WTC11 (cell line): ENCODE measurements around the gene GATM. TPM values are rescaled to one million over a fixed set of nuclear protein-coding genes. Genes with fewer than 3 reads are reported as not detected.

Source experiments
- CREB1 ChIP-seq: sonication (generic); formaldehyde crosslinking; IDR thresholded peaks from 2 replicates; pipeline ENCODE4 v1.8.0; 2023; ENCODE audit warnings: mild to moderate bottlenecking, missing genetic modification reagents
- CREM ChIP-seq: sonication (generic); formaldehyde crosslinking; IDR thresholded peaks from 2 replicates; pipeline ENCODE4 v1.8.1; 2022; ENCODE audit warnings: mild to moderate bottlenecking, missing genetic modification reagents, moderate library complexity
- EMX1 ChIP-seq: fragments of 250-450 bp; sonication (Bioruptor Pico); IDR thresholded peaks from 2 replicates; pipeline ENCODE4 v1.8.0; 2021; ENCODE audit warnings: mild to moderate bottlenecking
- FOXP1 ChIP-seq: sonication (generic); formaldehyde crosslinking; IDR thresholded peaks from 2 replicates; pipeline ENCODE4 v1.8.0; 2022; ENCODE audit warnings: missing genetic modification reagents, mild to moderate bottlenecking, moderate library complexity, borderline replicate concordance
- NFATC4 ChIP-seq: fragments of 250-450 bp; sonication (Bioruptor Pico); IDR thresholded peaks from 2 replicates; pipeline ENCODE4 v1.9.0; 2021; ENCODE audit warnings: mild to moderate bottlenecking
- NR2C2 ChIP-seq: sonication (generic); formaldehyde crosslinking; IDR thresholded peaks from 2 replicates; pipeline ENCODE4 v1.8.0; 2022; ENCODE audit warnings: mild to moderate bottlenecking, missing genetic modification reagents
- NR3C1 ChIP-seq: sonication (generic); formaldehyde crosslinking; conservative IDR thresholded peaks from 2 replicates; pipeline ENCODE4 v1.8.1; 2023; ENCODE audit warnings: low read depth, mild to moderate bottlenecking, missing genetic modification reagents
- SOX15 ChIP-seq: fragments of 250-450 bp; sonication (Bioruptor Pico); IDR thresholded peaks from 2 replicates; pipeline ENCODE4 v1.9.0; 2021; ENCODE audit warnings: mild to moderate bottlenecking
- ZNF138 ChIP-seq: sonication (generic); formaldehyde crosslinking; conservative IDR thresholded peaks from 2 replicates; pipeline ENCODE4 v1.8.1; 2022; ENCODE audit warnings: mild to moderate bottlenecking, moderate library complexity, missing genetic modification reagents
- ZNF423 ChIP-seq: fragments of 250-450 bp; sonication (Bioruptor Pico); IDR thresholded peaks from 2 replicates; pipeline ENCODE4 v2.1.2; 2022; ENCODE audit warnings: mild to moderate bottlenecking, moderate library complexity
- total RNA-seq: library from RNA; stranded (reverse); gene quantifications from 3 replicates; pipeline ENCODE4 v1.2.3, GENCODE V29; 2021
- TF ChIP-seq, protein P1 (sequence below): fragments of 250-450 bp; sonication (Bioruptor Pico); IDR thresholded peaks from 2 replicates; pipeline ENCODE4 v1.9.0; 2021; ENCODE audit warnings: mild to moderate bottlenecking
- TF ChIP-seq, protein P2 (sequence below): sonication (generic); formaldehyde crosslinking; IDR thresholded peaks from 2 replicates; pipeline ENCODE4 v1.8.0; 2022; ENCODE audit warnings: mild to moderate bottlenecking, missing genetic modification reagents
- TF ChIP-seq, protein P3 (sequence below): sonication (generic); formaldehyde crosslinking; IDR thresholded peaks from 2 replicates; pipeline ENCODE4 v1.8.0; 2023; ENCODE audit warnings: missing genetic modification reagents
- TF ChIP-seq, protein P4 (sequence below): sonication (generic); formaldehyde crosslinking; IDR thresholded peaks from 2 replicates; pipeline ENCODE4 v1.8.1; 2023; ENCODE audit warnings: mild to moderate bottlenecking, moderate library complexity, missing genetic modification reagents
- TF ChIP-seq, protein P5 (sequence below): sonication (generic); formaldehyde crosslinking; IDR thresholded peaks from 2 replicates; pipeline ENCODE4 v1.8.0; 2022; ENCODE audit warnings: mild to moderate bottlenecking, missing genetic modification reagents
- TF ChIP-seq, protein P6 (sequence below): sonication (generic); formaldehyde crosslinking; IDR thresholded peaks from 2 replicates; pipeline ENCODE4 v1.8.1; 2022; ENCODE audit warnings: low read depth, missing genetic modification reagents, borderline replicate concordance
- TF ChIP-seq, protein P7 (sequence below): sonication (generic); formaldehyde crosslinking; IDR thresholded peaks from 2 replicates; pipeline ENCODE4 v1.8.0; 2022; ENCODE audit warnings: mild to moderate bottlenecking, missing genetic modification reagents
- TF ChIP-seq, protein P8 (sequence below): sonication (generic); formaldehyde crosslinking; IDR thresholded peaks from 2 replicates; pipeline ENCODE4 v1.8.1; 2023; ENCODE audit warnings: mild to moderate bottlenecking, missing genetic modification reagents, moderate library complexity
- TF ChIP-seq, protein P9 (sequence below): sonication (generic); formaldehyde crosslinking; IDR thresholded peaks from 2 replicates; pipeline ENCODE4 v1.8.1; 2022; ENCODE audit warnings: low read depth, mild to moderate bottlenecking, moderate library complexity, missing genetic modification reagents, borderline replicate concordance

The GATM gene
- total RNA-seq, 1 experiment from 2014 or later = 10.1 TPM

DNA sequence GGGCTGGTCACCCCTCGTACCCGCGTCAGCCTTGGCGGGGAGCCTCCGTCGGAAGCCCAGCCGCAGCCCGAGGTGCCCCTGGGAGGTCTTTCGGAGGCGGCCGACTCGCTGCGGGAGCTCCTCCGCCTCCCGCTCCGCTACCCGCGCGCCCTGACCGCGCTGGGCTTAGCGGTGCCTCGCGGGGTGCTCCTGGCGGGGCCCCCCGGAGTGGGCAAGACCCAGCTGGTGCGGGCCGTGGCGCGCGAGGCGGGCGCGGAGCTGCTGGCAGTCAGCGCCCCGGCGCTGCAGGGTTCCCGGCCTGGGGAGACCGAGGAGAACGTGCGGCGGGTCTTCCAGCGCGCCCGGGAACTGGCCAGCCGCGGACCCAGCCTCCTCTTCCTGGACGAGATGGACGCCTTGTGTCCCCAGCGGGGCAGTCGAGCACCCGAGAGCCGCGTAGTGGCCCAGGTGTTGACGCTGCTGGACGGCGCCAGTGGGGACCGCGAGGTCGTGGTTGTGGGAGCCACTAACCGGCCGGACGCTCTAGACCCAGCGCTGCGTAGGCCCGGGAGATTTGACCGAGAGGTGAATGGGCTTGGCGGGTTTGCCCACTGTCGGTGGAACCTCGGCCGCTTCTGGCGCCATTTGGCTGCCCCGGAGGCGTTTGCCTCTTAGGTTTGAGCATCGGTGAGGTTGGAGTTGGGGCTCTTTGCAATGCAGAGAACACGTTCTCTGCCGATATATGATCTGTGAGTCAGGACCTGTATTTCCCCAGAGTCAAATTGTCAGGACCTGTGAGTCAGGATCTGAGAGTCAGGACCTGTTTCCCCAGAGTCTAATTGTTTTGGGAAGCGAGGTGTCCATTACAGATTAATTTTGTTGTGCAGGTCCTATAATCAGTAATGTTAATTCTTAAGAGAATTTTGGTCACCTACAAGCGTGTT lies 24.9 kb upstream of the GATM start (continued):
- TF ChIP-seq, protein P1, sequence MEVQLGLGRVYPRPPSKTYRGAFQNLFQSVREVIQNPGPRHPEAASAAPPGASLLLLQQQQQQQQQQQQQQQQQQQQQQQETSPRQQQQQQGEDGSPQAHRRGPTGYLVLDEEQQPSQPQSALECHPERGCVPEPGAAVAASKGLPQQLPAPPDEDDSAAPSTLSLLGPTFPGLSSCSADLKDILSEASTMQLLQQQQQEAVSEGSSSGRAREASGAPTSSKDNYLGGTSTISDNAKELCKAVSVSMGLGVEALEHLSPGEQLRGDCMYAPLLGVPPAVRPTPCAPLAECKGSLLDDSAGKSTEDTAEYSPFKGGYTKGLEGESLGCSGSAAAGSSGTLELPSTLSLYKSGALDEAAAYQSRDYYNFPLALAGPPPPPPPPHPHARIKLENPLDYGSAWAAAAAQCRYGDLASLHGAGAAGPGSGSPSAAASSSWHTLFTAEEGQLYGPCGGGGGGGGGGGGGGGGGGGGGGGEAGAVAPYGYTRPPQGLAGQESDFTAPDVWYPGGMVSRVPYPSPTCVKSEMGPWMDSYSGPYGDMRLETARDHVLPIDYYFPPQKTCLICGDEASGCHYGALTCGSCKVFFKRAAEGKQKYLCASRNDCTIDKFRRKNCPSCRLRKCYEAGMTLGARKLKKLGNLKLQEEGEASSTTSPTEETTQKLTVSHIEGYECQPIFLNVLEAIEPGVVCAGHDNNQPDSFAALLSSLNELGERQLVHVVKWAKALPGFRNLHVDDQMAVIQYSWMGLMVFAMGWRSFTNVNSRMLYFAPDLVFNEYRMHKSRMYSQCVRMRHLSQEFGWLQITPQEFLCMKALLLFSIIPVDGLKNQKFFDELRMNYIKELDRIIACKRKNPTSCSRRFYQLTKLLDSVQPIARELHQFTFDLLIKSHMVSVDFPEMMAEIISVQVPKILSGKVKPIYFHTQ (CRISPR knock-in tag) = no peak
- TF ChIP-seq ZNF423 (CRISPR knock-in tag) (peak; percentile 57), NR2C2 (no peak), EMX1 (CRISPR knock-in tag) (no peak), FOXP1 (CRISPR knock-in tag) (no peak), CREB1 (0 out of 2 replicates have a peak, but pooled peaks have one; percentile 5), CREM (CRISPR knock-in tag) (no peak), NR3C1 (CRISPR knock-in tag) (no peak), NFATC4 (no peak), SOX15 (CRISPR knock-in tag) (no peak), ZNF138 (CRISPR knock-in tag) (no peak)
- TF ChIP-seq, protein P2, sequence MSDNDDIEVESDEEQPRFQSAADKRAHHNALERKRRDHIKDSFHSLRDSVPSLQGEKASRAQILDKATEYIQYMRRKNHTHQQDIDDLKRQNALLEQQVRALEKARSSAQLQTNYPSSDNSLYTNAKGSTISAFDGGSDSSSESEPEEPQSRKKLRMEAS (CRISPR knock-in tag) = 0 out of 2 replicates have a peak, but pooled peaks have one; percentile 35
- TF ChIP-seq, protein P3, sequence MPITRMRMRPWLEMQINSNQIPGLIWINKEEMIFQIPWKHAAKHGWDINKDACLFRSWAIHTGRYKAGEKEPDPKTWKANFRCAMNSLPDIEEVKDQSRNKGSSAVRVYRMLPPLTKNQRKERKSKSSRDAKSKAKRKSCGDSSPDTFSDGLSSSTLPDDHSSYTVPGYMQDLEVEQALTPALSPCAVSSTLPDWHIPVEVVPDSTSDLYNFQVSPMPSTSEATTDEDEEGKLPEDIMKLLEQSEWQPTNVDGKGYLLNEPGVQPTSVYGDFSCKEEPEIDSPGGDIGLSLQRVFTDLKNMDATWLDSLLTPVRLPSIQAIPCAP = no peak
- TF ChIP-seq, protein P4, sequence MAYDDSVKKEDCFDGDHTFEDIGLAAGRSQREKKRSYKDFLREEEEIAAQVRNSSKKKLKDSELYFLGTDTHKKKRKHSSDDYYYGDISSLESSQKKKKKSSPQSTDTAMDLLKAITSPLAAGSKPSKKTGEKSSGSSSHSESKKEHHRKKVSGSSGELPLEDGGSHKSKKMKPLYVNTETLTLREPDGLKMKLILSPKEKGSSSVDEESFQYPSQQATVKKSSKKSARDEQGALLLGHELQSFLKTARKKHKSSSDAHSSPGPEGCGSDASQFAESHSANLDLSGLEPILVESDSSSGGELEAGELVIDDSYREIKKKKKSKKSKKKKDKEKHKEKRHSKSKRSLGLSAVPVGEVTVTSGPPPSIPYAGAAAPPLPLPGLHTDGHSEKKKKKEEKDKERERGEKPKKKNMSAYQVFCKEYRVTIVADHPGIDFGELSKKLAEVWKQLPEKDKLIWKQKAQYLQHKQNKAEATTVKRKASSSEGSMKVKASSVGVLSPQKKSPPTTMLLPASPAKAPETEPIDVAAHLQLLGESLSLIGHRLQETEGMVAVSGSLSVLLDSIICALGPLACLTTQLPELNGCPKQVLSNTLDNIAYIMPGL (CRISPR knock-in tag) = peak; percentile 68; the same call in 1 of the 2 replicates
- TF ChIP-seq, protein P5, sequence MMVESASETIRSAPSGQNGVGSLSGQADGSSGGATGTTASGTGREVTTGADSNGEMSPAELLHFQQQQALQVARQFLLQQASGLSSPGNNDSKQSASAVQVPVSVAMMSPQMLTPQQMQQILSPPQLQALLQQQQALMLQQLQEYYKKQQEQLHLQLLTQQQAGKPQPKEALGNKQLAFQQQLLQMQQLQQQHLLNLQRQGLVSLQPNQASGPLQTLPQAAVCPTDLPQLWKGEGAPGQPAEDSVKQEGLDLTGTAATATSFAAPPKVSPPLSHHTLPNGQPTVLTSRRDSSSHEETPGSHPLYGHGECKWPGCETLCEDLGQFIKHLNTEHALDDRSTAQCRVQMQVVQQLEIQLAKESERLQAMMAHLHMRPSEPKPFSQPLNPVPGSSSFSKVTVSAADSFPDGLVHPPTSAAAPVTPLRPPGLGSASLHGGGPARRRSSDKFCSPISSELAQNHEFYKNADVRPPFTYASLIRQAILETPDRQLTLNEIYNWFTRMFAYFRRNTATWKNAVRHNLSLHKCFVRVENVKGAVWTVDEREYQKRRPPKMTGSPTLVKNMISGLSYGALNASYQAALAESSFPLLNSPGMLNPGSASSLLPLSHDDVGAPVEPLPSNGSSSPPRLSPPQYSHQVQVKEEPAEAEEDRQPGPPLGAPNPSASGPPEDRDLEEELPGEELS (CRISPR knock-in tag) = no peak
- TF ChIP-seq, protein P6, sequence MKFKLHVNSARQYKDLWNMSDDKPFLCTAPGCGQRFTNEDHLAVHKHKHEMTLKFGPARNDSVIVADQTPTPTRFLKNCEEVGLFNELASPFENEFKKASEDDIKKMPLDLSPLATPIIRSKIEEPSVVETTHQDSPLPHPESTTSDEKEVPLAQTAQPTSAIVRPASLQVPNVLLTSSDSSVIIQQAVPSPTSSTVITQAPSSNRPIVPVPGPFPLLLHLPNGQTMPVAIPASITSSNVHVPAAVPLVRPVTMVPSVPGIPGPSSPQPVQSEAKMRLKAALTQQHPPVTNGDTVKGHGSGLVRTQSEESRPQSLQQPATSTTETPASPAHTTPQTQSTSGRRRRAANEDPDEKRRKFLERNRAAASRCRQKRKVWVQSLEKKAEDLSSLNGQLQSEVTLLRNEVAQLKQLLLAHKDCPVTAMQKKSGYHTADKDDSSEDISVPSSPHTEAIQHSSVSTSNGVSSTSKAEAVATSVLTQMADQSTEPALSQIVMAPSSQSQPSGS (CRISPR knock-in tag) = no peak
- TF ChIP-seq, protein P7, sequence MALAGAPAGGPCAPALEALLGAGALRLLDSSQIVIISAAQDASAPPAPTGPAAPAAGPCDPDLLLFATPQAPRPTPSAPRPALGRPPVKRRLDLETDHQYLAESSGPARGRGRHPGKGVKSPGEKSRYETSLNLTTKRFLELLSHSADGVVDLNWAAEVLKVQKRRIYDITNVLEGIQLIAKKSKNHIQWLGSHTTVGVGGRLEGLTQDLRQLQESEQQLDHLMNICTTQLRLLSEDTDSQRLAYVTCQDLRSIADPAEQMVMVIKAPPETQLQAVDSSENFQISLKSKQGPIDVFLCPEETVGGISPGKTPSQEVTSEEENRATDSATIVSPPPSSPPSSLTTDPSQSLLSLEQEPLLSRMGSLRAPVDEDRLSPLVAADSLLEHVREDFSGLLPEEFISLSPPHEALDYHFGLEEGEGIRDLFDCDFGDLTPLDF (CRISPR knock-in tag) = 0 out of 2 replicates have a peak, but pooled peaks have one; percentile 38
- TF ChIP-seq, protein P8, sequence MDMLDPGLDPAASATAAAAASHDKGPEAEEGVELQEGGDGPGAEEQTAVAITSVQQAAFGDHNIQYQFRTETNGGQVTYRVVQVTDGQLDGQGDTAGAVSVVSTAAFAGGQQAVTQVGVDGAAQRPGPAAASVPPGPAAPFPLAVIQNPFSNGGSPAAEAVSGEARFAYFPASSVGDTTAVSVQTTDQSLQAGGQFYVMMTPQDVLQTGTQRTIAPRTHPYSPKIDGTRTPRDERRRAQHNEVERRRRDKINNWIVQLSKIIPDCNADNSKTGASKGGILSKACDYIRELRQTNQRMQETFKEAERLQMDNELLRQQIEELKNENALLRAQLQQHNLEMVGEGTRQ = no peak
- TF ChIP-seq, protein P9, sequence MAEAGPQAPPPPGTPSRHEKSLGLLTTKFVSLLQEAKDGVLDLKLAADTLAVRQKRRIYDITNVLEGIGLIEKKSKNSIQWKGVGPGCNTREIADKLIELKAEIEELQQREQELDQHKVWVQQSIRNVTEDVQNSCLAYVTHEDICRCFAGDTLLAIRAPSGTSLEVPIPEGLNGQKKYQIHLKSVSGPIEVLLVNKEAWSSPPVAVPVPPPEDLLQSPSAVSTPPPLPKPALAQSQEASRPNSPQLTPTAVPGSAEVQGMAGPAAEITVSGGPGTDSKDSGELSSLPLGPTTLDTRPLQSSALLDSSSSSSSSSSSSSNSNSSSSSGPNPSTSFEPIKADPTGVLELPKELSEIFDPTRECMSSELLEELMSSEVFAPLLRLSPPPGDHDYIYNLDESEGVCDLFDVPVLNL = 0 out of 2 replicates have a peak, but pooled peaks have one; percentile 9
